ENCODE data around the gene PTPRG. TPM values are rescaled to one million over a fixed set of nuclear protein-coding genes. Genes with fewer than 3 reads are reported as not detected.

PTPRG gene
- total and polyA plus RNA-seq, 4 donors: 3.6 to 35.6 (median 8.1) TPM

GRCh38 chr3:62098646-62099365, 537.4 kb downstream of the PTPRG start:
- H3K27me3 ChIP-seq (ENCODE audit: control insufficient read depth in 4 of 4, insufficient read depth in 4 of 4, low read length in 3 of 4): no peaks in the 10 kb centered on the region
- no peak overlapping the region for H3K4me3 ChIP-seq (ENCODE audit: low read depth in 1 of 3, low read length in 3 of 3)
- H3K36me3 ChIP-seq (ENCODE audit: control insufficient read depth in 4 of 4, insufficient read depth in 3 of 4, low read depth in 1 of 4, low read length in 3 of 4): no peaks in the 10 kb centered on the region
- no peak overlapping the region for H3K9ac ChIP-seq (ENCODE audit: low read depth in 1 of 2, low read length in 2 of 2)
- H3K9me3 ChIP-seq (ENCODE audit: control insufficient read depth in 4 of 4, low read length in 3 of 4): no peaks in the 10 kb centered on the region
- no peak for DNase-seq (ENCODE audit: low spot score)
- TF ChIP-seq YY1 (IDR thresholded peaks at IDR 0.05) (no peak), GABPA (IDR thresholded peaks at IDR 0.05 in 1 of 2, conservative IDR thresholded peaks at IDR 0.05 in 1 of 2) (no peak), NR2F2 (IDR thresholded peaks at IDR 0.05) (no peak), HNF4G (IDR thresholded peaks at IDR 0.05) (no peak), RAD21 (IDR thresholded peaks at IDR 0.05) (no peak), FOXA2 (IDR thresholded peaks at IDR 0.05) (no peak), JUND (IDR thresholded peaks at IDR 0.05) (no peak), TAF1 (conservative IDR thresholded peaks at IDR 0.05) (no peak), RXRA (IDR thresholded peaks at IDR 0.05) (no peak), HNF4A (conservative IDR thresholded peaks at IDR 0.05) (no peak), EGR1 (IDR thresholded peaks at IDR 0.05; ENCODE audit: low read depth in 2 of 2) (no peak), MAX (IDR thresholded peaks at IDR 0.05) (no peak), FOXA1 (IDR thresholded peaks at IDR 0.05) (no peak), SP1 (IDR thresholded peaks at IDR 0.05) (no peak)
- TF ChIP-seq, protein P1, sequence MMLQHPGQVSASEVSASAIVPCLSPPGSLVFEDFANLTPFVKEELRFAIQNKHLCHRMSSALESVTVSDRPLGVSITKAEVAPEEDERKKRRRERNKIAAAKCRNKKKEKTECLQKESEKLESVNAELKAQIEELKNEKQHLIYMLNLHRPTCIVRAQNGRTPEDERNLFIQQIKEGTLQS (IDR thresholded peaks at IDR 0.05): no peak
- TF ChIP-seq, protein P2, sequence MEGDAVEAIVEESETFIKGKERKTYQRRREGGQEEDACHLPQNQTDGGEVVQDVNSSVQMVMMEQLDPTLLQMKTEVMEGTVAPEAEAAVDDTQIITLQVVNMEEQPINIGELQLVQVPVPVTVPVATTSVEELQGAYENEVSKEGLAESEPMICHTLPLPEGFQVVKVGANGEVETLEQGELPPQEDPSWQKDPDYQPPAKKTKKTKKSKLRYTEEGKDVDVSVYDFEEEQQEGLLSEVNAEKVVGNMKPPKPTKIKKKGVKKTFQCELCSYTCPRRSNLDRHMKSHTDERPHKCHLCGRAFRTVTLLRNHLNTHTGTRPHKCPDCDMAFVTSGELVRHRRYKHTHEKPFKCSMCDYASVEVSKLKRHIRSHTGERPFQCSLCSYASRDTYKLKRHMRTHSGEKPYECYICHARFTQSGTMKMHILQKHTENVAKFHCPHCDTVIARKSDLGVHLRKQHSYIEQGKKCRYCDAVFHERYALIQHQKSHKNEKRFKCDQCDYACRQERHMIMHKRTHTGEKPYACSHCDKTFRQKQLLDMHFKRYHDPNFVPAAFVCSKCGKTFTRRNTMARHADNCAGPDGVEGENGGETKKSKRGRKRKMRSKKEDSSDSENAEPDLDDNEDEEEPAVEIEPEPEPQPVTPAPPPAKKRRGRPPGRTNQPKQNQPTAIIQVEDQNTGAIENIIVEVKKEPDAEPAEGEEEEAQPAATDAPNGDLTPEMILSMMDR (IDR thresholded peaks at IDR 0.05; ENCODE audit: low read depth, low read length, missing input control): no peak
- TF ChIP-seq, protein P3, sequence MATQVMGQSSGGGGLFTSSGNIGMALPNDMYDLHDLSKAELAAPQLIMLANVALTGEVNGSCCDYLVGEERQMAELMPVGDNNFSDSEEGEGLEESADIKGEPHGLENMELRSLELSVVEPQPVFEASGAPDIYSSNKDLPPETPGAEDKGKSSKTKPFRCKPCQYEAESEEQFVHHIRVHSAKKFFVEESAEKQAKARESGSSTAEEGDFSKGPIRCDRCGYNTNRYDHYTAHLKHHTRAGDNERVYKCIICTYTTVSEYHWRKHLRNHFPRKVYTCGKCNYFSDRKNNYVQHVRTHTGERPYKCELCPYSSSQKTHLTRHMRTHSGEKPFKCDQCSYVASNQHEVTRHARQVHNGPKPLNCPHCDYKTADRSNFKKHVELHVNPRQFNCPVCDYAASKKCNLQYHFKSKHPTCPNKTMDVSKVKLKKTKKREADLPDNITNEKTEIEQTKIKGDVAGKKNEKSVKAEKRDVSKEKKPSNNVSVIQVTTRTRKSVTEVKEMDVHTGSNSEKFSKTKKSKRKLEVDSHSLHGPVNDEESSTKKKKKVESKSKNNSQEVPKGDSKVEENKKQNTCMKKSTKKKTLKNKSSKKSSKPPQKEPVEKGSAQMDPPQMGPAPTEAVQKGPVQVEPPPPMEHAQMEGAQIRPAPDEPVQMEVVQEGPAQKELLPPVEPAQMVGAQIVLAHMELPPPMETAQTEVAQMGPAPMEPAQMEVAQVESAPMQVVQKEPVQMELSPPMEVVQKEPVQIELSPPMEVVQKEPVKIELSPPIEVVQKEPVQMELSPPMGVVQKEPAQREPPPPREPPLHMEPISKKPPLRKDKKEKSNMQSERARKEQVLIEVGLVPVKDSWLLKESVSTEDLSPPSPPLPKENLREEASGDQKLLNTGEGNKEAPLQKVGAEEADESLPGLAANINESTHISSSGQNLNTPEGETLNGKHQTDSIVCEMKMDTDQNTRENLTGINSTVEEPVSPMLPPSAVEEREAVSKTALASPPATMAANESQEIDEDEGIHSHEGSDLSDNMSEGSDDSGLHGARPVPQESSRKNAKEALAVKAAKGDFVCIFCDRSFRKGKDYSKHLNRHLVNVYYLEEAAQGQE (IDR thresholded peaks at IDR 0.05): no peak
- TF ChIP-seq, protein P4, sequence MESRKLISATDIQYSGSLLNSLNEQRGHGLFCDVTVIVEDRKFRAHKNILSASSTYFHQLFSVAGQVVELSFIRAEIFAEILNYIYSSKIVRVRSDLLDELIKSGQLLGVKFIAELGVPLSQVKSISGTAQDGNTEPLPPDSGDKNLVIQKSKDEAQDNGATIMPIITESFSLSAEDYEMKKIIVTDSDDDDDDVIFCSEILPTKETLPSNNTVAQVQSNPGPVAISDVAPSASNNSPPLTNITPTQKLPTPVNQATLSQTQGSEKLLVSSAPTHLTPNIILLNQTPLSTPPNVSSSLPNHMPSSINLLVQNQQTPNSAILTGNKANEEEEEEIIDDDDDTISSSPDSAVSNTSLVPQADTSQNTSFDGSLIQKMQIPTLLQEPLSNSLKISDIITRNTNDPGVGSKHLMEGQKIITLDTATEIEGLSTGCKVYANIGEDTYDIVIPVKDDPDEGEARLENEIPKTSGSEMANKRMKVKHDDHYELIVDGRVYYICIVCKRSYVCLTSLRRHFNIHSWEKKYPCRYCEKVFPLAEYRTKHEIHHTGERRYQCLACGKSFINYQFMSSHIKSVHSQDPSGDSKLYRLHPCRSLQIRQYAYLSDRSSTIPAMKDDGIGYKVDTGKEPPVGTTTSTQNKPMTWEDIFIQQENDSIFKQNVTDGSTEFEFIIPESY (IDR thresholded peaks at IDR 0.05): no peak
- H3K4me1 ChIP-seq (ENCODE audit: control insufficient read depth in 4 of 4, insufficient read depth in 4 of 4, low read length in 3 of 4): peaks cover 0 to 1% (median 0%) of the 10 kb centered on the region in 4 donors
- H3K27ac ChIP-seq (ENCODE audit: low read depth in 1 of 2, low read length in 2 of 2): no peak overlapping the region
- WGBS: 95% methylated on average over 4 of the region's 4 CpGs

Data from liver (tissue), 9 donors.